BLaER1 (cell line): ENCODE measurements around the gene ZNF503.

Source experiments
- H3K27ac ChIP-seq: shearing (Covaris generic); formaldehyde crosslinking; 2 replicates; pipeline ENCODE4 v1.8.1; 2022
- H3K27me3 ChIP-seq: shearing (Covaris generic); formaldehyde crosslinking; 2 replicates; pipeline ENCODE4 v1.8.1; 2022
- H3K36me3 ChIP-seq: shearing (Covaris generic); formaldehyde crosslinking; 2 replicates; pipeline ENCODE4 v1.8.1; 2022
- H3K4me1 ChIP-seq: shearing (Covaris generic); formaldehyde crosslinking; 2 replicates; pipeline ENCODE4 v1.8.1; 2022
- H3K4me2 ChIP-seq: shearing (Covaris generic); formaldehyde crosslinking; 2 replicates; pipeline ENCODE4 v1.8.1; 2022
- H3K4me3 ChIP-seq: shearing (Covaris generic); formaldehyde crosslinking; 2 replicates; pipeline ENCODE4 v1.8.1; 2022
- H3K9ac ChIP-seq: shearing (Covaris generic); formaldehyde crosslinking; 2 replicates; pipeline ENCODE4 v1.8.1; 2022
- H3K9me3 ChIP-seq: shearing (Covaris generic); formaldehyde crosslinking; 2 replicates; pipeline ENCODE4 v1.8.1; 2022
- H4K20me1 ChIP-seq: shearing (Covaris generic); formaldehyde crosslinking; 2 replicates; pipeline ENCODE4 v1.8.1; 2022
- Cebpa-rat ChIP-seq: shearing (Covaris generic); IDR thresholded peaks from 2 replicates; pipeline ENCODE4 v1.8.1; 2022

Gene ZNF503, protein sequence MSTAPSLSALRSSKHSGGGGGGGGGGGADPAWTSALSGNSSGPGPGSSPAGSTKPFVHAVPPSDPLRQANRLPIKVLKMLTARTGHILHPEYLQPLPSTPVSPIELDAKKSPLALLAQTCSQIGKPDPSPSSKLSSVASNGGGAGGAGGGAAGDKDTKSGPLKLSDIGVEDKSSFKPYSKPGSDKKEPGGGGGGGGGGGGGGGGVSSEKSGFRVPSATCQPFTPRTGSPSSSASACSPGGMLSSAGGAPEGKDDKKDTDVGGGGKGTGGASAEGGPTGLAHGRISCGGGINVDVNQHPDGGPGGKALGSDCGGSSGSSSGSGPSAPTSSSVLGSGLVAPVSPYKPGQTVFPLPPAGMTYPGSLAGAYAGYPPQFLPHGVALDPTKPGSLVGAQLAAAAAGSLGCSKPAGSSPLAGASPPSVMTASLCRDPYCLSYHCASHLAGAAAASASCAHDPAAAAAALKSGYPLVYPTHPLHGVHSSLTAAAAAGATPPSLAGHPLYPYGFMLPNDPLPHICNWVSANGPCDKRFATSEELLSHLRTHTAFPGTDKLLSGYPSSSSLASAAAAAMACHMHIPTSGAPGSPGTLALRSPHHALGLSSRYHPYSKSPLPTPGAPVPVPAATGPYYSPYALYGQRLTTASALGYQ

DNA sequence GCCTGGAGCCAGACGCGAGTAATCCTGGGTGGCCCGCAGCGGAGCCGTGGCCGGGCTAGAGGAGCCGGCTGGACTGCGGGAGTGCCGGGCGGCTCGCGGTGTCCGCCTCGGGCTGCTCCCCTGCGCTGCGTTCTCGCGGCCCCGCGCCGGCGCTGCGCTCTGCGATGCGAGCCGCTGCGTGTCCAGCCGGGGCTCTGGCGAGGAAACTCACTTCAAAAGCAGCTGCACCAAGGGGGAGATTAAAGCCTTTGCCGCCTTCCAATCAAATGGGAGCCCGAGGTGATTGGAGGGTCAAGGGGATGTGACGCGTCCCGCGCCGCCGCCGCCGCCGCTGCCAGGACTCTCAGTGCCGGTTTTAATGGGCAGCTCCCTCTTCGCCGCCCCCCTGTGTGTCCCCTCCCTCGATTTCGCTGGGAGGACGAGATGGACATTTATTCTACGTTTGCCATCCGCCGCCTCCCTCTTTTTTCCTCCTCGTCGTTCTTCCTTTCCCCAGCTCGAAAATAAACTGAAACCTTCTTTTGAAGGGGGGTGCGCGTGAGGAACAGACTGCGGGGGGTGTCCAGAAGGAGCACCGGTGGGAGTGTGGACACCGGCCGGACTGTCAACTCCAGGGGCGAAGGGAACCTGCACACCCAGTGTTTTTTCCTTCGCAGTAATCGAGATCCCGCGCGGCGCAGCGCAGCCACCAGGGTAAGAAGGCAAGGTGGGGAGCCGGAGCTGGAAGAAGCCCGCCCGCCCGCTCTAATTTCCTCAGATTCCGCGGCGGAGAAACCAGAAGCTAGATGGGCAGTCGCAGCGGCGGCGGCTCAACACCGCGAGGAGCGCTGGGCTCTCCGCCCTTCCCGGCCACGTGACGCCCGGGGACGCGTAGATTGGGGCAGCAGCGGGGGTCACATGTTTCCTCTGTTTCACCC is at the start of gene ZNF503:
TSS of gene ZNF503 (minus strand) at position 196 of the 917 bp plus-strand sequence. CDS start 345 bp downstream, outside the sequence.
- peaks cover 41% of the 10 kb centered on the region for H4K20me1 ChIP-seq
- H3K27me3 ChIP-seq = peaks cover 72% of the 10 kb centered on the region
- H3K36me3 ChIP-seq = peaks cover 12% of the 10 kb centered on the region
- H3K4me2 ChIP-seq = peak within 1 kb of the TSS; percentile 100
- peak within 1 kb of the TSS; percentile 70 for H3K27ac ChIP-seq
- peaks cover 22% of the 10 kb centered on the region; the same call in 1 of the 2 replicates for H3K9me3 ChIP-seq
- no peak for TF ChIP-seq Cebpa-rat
- H3K4me3 ChIP-seq = peak within 1 kb of the TSS; percentile 87
- peak within 1 kb of the TSS; percentile 78 for H3K9ac ChIP-seq
- peaks cover 32% of the 10 kb centered on the region for H3K4me1 ChIP-seq

DNA sequence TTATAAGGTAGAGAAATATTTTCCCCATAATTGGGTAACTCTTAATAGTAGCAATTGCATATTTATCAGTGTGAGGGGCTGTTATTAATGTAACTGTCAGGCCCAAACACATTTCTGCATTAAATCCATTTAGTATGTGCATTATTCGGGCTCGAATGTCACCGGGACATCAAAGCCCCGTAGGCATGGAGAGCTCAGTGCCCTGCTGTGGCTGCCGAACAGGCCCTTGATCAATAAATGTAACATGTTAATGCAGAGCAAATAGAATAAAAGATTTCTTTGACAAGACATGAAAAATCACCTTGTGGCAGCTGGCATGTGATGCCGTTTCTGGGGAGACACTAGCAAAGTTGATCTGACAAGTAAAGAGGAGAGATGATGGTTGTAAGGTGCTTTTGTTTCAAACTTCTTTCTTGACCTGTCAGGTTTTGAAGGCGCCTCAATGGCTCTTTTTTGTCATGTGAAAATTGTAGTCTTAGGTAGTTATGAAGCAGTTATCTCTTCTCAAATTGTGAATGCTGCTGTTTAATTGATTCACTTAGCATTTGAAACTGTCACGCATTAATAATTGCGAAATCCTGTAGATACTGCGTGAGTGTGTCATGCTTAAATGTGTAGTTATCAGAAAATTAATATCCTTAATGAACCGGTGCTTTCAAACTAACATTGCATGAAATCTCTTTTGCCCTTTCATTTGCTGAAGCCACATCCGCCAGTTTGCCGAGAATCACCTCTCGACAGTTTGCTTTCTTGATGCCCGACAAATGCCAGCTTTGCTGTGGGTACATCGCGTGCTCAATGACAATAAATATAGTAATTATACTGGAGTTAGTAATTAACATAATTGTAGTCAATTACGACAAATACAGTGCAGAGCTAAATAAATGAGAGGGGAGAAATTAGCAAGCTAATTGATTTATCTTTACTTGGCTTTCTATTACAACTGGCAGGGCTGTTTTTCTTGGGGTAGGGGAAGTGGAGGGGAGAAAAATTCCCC is 49.4 kb upstream of the ZNF503 start:
- Histone ChIP-seq H3K36me3 (no peaks in the 10 kb centered on the region), H3K9ac (no peak overlapping the region), H3K27ac (no peak overlapping the region), H3K27me3 (no peaks in the 10 kb centered on the region), H3K9me3 (no peaks in the 10 kb centered on the region), H3K4me3 (no peak overlapping the region), H3K4me2 (no peak overlapping the region), H3K4me1 (no peaks in the 10 kb centered on the region), H4K20me1 (no peaks in the 10 kb centered on the region)
- TF ChIP-seq Cebpa-rat = peak; percentile 35; the same call in 1 of the 2 replicates

DNA sequence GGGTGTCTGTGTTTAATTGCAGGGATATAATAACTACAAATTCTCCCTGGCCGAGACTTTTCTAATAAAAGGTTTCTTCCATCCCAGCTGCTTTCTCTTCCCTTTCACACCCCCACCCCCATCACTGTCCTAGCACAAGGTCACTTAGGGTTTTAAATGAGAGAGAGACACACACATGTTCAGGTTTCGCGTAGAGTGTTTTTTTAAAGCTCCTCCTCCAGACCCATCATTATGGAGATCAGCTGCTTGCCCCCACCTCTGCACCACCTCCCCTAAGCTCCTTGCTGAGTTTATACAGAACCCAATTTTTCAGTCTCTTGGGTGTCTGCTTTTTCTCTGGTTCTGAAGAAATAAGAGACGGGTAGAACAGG is 48.5 kb upstream of the ZNF503 start:
- H3K4me1 ChIP-seq = no peaks in the 10 kb centered on the region
- no peaks in the 10 kb centered on the region for H3K27me3 ChIP-seq
- no peak overlapping the region for H3K4me3 ChIP-seq
- no peak overlapping the region for H3K4me2 ChIP-seq
- H3K9ac ChIP-seq = no peak overlapping the region
- H3K36me3 ChIP-seq = no peaks in the 10 kb centered on the region
- H3K9me3 ChIP-seq = peaks cover under 1% of the 10 kb centered on the region; the same call in 1 of the 2 replicates
- TF ChIP-seq Cebpa-rat = no peak
- no peaks in the 10 kb centered on the region for H4K20me1 ChIP-seq
- H3K27ac ChIP-seq = no peak overlapping the region

DNA sequence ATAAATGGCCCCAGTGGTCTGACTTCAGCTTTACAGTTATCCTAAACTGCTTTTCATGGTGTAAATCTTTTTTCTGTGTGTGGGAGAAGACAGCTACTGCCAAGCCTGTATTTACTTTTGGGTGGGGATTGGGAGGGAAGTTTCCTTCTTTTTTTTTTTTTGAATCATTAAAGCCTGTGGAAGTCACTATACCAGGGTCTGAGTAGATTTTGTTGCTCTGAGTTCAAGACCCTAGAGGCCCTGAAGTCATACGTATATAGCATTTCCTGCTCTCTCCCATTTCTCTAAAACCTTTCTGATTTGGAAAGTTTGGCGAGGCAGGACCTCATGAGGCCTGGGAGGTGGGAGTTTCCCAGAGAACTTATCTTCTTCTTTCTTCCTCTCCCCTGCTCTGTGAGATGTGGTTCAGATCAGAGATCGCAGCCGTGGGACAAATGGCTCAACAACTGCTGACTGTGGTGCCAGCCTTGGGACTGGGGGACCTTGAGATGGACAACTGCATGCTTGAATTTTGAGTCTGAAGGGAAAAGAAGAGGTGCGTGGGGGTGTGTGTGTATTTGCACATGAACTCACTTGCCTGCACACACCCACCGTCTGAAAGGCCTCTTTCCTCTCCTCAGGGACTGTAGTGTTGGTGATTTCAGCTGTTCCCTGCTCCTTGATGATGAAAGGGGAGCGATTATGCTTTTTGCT is 48.0 kb upstream of the ZNF503 start:
- H3K4me2 ChIP-seq = no peak overlapping the region

DNA sequence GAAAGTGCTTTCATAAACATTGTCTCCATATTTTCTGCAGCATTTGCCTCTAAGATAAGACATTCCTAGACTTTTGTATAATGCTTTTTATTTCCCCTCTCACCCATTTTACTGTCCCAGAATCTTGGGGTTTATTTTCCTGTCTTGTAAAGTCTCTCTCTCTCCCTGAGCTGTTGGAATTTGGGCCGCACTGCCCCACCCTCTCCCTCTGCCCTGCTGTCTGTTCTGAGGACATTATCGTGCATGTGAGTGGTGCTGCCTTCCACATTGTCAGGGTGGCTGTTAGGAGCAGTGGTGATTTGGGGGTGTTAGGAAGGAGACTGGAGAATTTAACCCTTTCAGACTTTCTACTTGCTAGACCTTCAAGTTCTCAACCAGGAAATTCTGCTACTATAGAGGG is 46.6 kb upstream of the ZNF503 start:
- Histone ChIP-seq H3K4me3 (no peak overlapping the region), H3K4me1 (no peaks in the 10 kb centered on the region), H3K27ac (no peak overlapping the region), H3K4me2 (no peak overlapping the region), H3K9ac (no peak overlapping the region), H3K27me3 (no peaks in the 10 kb centered on the region), H4K20me1 (no peaks in the 10 kb centered on the region), H3K36me3 (no peaks in the 10 kb centered on the region), H3K9me3 (peaks cover 18% of the 10 kb centered on the region)
- TF ChIP-seq Cebpa-rat = no peak

More for the DNA sequence above, 48.0 kb upstream of the ZNF503 start:
- no peaks in the 10 kb centered on the region for H3K36me3 ChIP-seq
- no peaks in the 10 kb centered on the region for H3K4me1 ChIP-seq
- H3K27ac ChIP-seq = no peak overlapping the region
- no peaks in the 10 kb centered on the region for H4K20me1 ChIP-seq
- no peak overlapping the region for H3K9ac ChIP-seq
- no peak overlapping the region for H3K4me3 ChIP-seq
- H3K27me3 ChIP-seq = no peaks in the 10 kb centered on the region
- peaks cover 5% of the 10 kb centered on the region; the same call in 1 of the 2 replicates for H3K9me3 ChIP-seq
- TF ChIP-seq Cebpa-rat = no peak

DNA sequence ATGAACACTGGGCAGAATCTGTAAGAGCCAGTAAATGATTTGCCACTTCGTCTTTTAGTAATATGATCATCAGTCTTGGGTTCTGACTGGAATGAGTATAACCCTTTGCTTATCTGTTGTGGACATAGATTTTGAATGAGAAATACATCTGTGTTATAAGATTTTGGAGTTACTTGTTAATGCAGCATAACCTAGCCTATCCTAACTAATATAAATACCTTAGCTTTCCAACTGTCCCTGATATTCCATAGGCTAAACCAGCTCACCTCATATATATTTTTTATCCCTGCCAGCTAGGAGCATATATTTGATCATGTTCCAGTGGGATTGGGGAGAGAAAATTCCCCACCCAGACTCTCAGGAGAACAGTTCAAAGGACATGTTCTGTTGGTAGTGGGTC is 44.9 kb upstream of the ZNF503 start:
- Histone ChIP-seq H3K27ac (no peak overlapping the region), H3K4me3 (no peak overlapping the region), H3K4me2 (no peak overlapping the region), H3K4me1 (no peaks in the 10 kb centered on the region), H3K9me3 (peaks cover 22% of the 10 kb centered on the region), H3K36me3 (no peaks in the 10 kb centered on the region), H3K27me3 (no peaks in the 10 kb centered on the region), H4K20me1 (no peaks in the 10 kb centered on the region), H3K9ac (no peak overlapping the region)
- no peak for TF ChIP-seq Cebpa-rat

DNA sequence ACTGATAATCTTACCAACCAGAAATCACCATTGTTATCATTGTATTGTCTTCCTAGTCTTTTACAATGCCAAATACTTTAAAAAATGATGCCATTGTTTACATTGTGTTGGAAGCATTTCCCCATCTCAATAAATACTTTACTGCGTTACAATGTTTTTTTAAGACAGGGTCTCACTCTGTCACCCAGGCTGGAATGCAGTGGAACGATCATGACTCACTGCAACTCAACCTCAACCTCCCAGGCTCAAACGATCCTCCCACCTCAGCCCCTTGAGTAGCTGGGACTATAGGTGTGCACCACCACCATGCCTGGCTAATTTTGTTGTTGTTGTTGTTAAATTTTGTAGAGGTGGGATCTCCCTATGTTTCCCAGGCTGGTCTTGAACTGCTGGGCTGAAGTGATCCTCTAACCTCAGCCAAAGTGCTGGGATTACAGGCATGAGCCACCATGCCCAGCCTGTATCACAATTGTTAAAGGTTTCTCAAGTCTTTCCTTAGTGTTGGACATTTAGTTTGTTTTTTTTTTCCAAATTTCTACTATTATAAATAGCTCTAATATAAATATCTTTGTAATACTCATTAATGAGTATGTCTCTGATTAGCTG is 43.3 kb upstream of the ZNF503 start:
- H3K27me3 ChIP-seq = no peaks in the 10 kb centered on the region
- no peak overlapping the region for H3K9ac ChIP-seq
- no peak overlapping the region for H3K4me3 ChIP-seq
- no peaks in the 10 kb centered on the region for H3K36me3 ChIP-seq
- no peak for TF ChIP-seq Cebpa-rat
- H4K20me1 ChIP-seq = no peaks in the 10 kb centered on the region
- H3K4me2 ChIP-seq = no peak overlapping the region
- no peaks in the 10 kb centered on the region for H3K4me1 ChIP-seq
- no peak overlapping the region for H3K27ac ChIP-seq
- peaks cover 22% of the 10 kb centered on the region for H3K9me3 ChIP-seq

DNA sequence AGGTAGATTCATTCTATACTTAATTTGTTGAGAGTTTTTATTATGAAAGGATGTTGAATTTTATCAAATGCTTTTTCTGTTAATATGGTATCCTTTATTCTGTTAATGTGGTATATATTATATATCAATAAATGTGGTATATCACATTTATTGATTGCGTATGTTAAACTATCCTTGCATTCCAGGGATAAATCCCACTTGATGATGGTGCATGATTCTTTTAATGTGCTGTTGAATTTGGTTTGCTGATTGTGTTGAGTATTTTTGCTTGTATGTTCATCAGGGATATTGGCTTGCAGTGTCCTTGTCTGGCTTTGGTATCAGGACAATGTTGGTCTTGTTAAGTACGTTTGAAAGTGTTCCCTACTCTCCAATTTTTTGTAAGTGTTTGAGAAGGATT is 41.8 kb upstream of the ZNF503 start:
- H3K4me3 ChIP-seq = no peak overlapping the region
- no peaks in the 10 kb centered on the region for H4K20me1 ChIP-seq
- no peaks in the 10 kb centered on the region for H3K36me3 ChIP-seq
- H3K27me3 ChIP-seq = no peaks in the 10 kb centered on the region
- no peak overlapping the region for H3K9ac ChIP-seq
- peaks cover 22% of the 10 kb centered on the region for H3K9me3 ChIP-seq
- H3K4me2 ChIP-seq = no peak overlapping the region
- H3K4me1 ChIP-seq = no peaks in the 10 kb centered on the region
- TF ChIP-seq Cebpa-rat = no peak
- no peak overlapping the region for H3K27ac ChIP-seq
